H1 (cell line): ENCODE data around the gene CTNND2. TPM values are rescaled to one million over a fixed set of nuclear protein-coding genes. Genes with fewer than 3 reads are reported as not detected.

Experiments used
- CTBP2 ChIP-seq: IDR thresholded peaks from 2 replicates; pipeline ENCODE4 v1.7.0; 2011; ENCODE audit warnings: borderline replicate concordance, mild to moderate bottlenecking, moderate library complexity, mixed read lengths, low read length; ENCODE audit not compliant: insufficient read depth, insufficient read length
- CTCF ChIP-seq, 3 experiments: IDR thresholded peaks; 1 replicate in 2 of 3; 2 replicates in 1 of 3; pipeline versions ENCODE4 v1.5.1 to v1.6.1; 2011; ENCODE audit warnings: low read length in 3 of 3, mild to moderate bottlenecking in 3 of 3, inconsistent platforms in 2 of 3, low read depth in 1 of 3, moderate library complexity in 1 of 3; ENCODE audit not compliant: insufficient read depth in 1 of 3; ENCODE audit errors: control extremely low read depth in 1 of 3
- E2F6 ChIP-seq: IDR thresholded peaks from 2 replicates; pipeline ENCODE4 v1.6.1; 2012; ENCODE audit warnings: inconsistent platforms
- GTF2F1 ChIP-seq: IDR thresholded peaks from 2 replicates; pipeline ENCODE4 v1.6.1; 2012; ENCODE audit warnings: low read depth, low read length, improper control_type of control experiment, borderline replicate concordance
- HDAC2 ChIP-seq, 2 experiments: fragments of 300-600 bp in 1 of 2; sonication (generic) in 1 of 2; IDR thresholded peaks; 2 replicates each; pipeline ENCODE4 v1.6.1; 2011 to 2012; ENCODE audit warnings: low read depth in 2 of 2, low read length in 2 of 2, mild to moderate bottlenecking in 2 of 2, moderate library complexity in 2 of 2, borderline replicate concordance in 1 of 2, inconsistent platforms in 1 of 2
- RBBP5 ChIP-seq: IDR thresholded peaks from 2 replicates; pipeline ENCODE4 v1.7.1; 2012; ENCODE audit warnings: low read depth, mild to moderate bottlenecking, inconsistent platforms, low read length, moderate library complexity, borderline replicate concordance
- RFX5 ChIP-seq: IDR thresholded peaks from 2 replicates; pipeline ENCODE4 v1.6.1; 2011; ENCODE audit warnings: low read depth, low read length, improper control_type of control experiment, borderline replicate concordance
- TAF1 ChIP-seq: IDR thresholded peaks from 2 replicates; pipeline ENCODE4 v1.6.1; 2011; ENCODE audit warnings: mild to moderate bottlenecking, low read depth, low read length
- polyA plus RNA-seq, 7 experiments: library from polyadenylated mRNA; depleted of rRNA in 3 of 7; stranded (reverse) in 5 of 7; unstranded in 2 of 7; fragments of >200 nt in 5 of 7; fragments of 200-250 nt in 2 of 7; gene quantifications; 1 replicate in 5 of 7; 2 replicates in 1 of 7; 4 replicates in 1 of 7; pipeline versions ENCODE4 v1.2.1 to v1.2.3, GENCODE V29; 2011 to 2013; ENCODE audit warnings: missing spikeins in 2 of 7, mixed read lengths in 2 of 7
- total RNA-seq: library from RNA; stranded (reverse); fragmentation: NEBNext Ultra II Directional; extraction: Animal tissue kit (Norgen Biotek cat#: 25700); gene quantifications from 2 replicates; pipeline ENCODE4 v1.2.1, GENCODE V29; 2021

CTNND2 gene
- total and polyA plus RNA-seq, 2 of the 8 experiments (the other 6 are each of a cell fraction or from before 2014, with no cell fraction given) = 7.4 to 14.2 TPM

- TF ChIP-seq CTCF (IDR thresholded peaks at IDR 0.05; ENCODE audit: control extremely low read depth in 1 of 3, insufficient read depth in 1 of 3, low read depth in 1 of 3, low read length in 3 of 3) (no peak), HDAC2 (IDR thresholded peaks at IDR 0.05; ENCODE audit: borderline replicate concordance in 1 of 2, low read depth in 2 of 2, low read length in 2 of 2) (no peak), CTBP2 (no peak), RFX5 (no peak), GTF2F1 (no peak), TAF1 (no peak), E2F6 (no peak), RBBP5 (no peak)
Observed at GRCh38 chr5:11482011-11482410, 422.2 kb downstream of the CTNND2 start (continued).
